Activated CD4-positive, alpha-beta T cell treated with anti-CD3 and anti-CD28 coated beads for 48 hours (primary cell): ENCODE measurements around the gene PKNOX1.
"Not testable (repeated sequence)": the region's sequence is repeated elsewhere in the genome, so short reads cannot be mapped to it uniquely, and the experiment has no call there.

ENCODE experiments used
- DNase-seq: peaks from one replicate; pipeline ENCODE4 v3.0.0-alpha.2; 2020

PKNOX1 gene

GRCh38 chr21:42986125-42986783 is 11.9 kb downstream of the PKNOX1 start:
- no peak for DNase-seq

- no peak for DNase-seq
These were observed 14.0 kb downstream of the PKNOX1 start for GRCh38 chr21:42988236-42988965.

GRCh38 chr21:42989370-42989769 is 15.0 kb downstream of the PKNOX1 start:
- DNase-seq, result not testable (repeated sequence)

- DNase-seq, result no peak
These were observed 15.7 kb downstream of the PKNOX1 start for GRCh38 chr21:42989816-42990650.

GRCh38 chr21:42991992-42992740 is 17.8 kb downstream of the PKNOX1 start:
- DNase-seq, result no peak

- no peak for DNase-seq
These were observed 18.8 kb downstream of the PKNOX1 start for GRCh38 chr21:42993051-42993712.

GRCh38 chr21:42997053-42997452 is 22.7 kb downstream of the PKNOX1 start:
- no peak for DNase-seq

GRCh38 chr21:42997983-42998382 is 23.6 kb downstream of the PKNOX1 start:
- not testable (repeated sequence) for DNase-seq

GRCh38 chr21:42999152-42999551 is 24.8 kb downstream of the PKNOX1 start:
- not testable (repeated sequence) for DNase-seq

GRCh38 chr21:43000041-43000440 is 25.7 kb downstream of the PKNOX1 start:
- DNase-seq, result not testable (repeated sequence)

GRCh38 chr21:43001316-43001715 is 27.0 kb downstream of the PKNOX1 start:
- no peak for DNase-seq

GRCh38 chr21:43004926-43005325 is 30.6 kb downstream of the PKNOX1 start:
- DNase-seq, result no peak

- DNase-seq, result no peak
These were observed 31.3 kb downstream of the PKNOX1 start for GRCh38 chr21:43005635-43006034.

GRCh38 chr21:43006051-43006873 is 31.9 kb downstream of the PKNOX1 start:
- DNase-seq, result not testable (repeated sequence)

GRCh38 chr21:43006874-43007208 is 32.5 kb downstream of the PKNOX1 start:
- DNase-seq, result no peak

- DNase-seq, result no peak
These were observed 38.2 kb downstream of the PKNOX1 start for GRCh38 chr21:43012596-43012995.

- DNase-seq, result no peak
These were observed 41.7 kb downstream of the PKNOX1 start for GRCh38 chr21:43015906-43016540.

GRCh38 chr21:43016728-43017127 is 42.4 kb downstream of the PKNOX1 start:
- no peak for DNase-seq

GRCh38 chr21:43018519-43018918 is 44.2 kb downstream of the PKNOX1 start:
- no peak for DNase-seq

- no peak for DNase-seq
These were observed 45.8 kb downstream of the PKNOX1 start for GRCh38 chr21:43020177-43020576.

- DNase-seq, result no peak
These were observed 46.4 kb downstream of the PKNOX1 start for GRCh38 chr21:43020771-43021170.
